K562 (cell line): ENCODE results near the gene TAAR2. TPM values are rescaled to one million over a fixed set of nuclear protein-coding genes. Genes with fewer than 3 reads are reported as not detected.

Source experiments
- ATAC-seq: fragments of 200-7000 bp; cut with Tn5 transposase; 3 replicates; pipeline ENCODE4 v1.9.1; 2020; ENCODE audit warnings: moderate library complexity
- BruUV-seq: library from RNA; stranded (reverse); fragments of 400-500 nt; replicated peaks from 2 replicates; lab custom pipeline; 2021; lab: Mats Ljungman, UMichigan
- CTCF ChIA-PET: fragments of 300-600 bp; formaldehyde crosslinking; extraction: SDS; loops from one replicate; lab custom pipeline; 2021; ENCODE audit warnings: low intra/inter-chr PET ratio; lab: Yijun Ruan, JAX
- POLR2A ChIA-PET: fragments of 300-600, 350-650 bp; sonication (Branson Sonifier 250); formaldehyde crosslinking; extraction: SDS; loops from one replicate; lab custom pipeline; 2021; ENCODE audit warnings: antibody characterized with exemption, inconsistent platforms; lab: Yijun Ruan, JAX
- DNase-seq, 4 experiments: peaks; one replicate each; pipeline versions ENCODE4 v3.0.0 to v3.0.0-alpha.2; 2011 to 2018; ENCODE audit warnings: low spot score in 3 of 4, mixed read lengths in 3 of 4; ENCODE audit errors: extremely low read depth in 1 of 4
- FAIRE-seq: peaks from 2 replicates; lab custom pipeline; 2011; peaks lifted over from hg19 to GRCh38; lab: Jason Lieb, UNC
- H2AFZ ChIP-seq: 2 replicates; pipeline ENCODE4 v1.6.0; 2011; ENCODE audit warnings: low read depth, low read length, control low read depth, inconsistent platforms
- H3K27ac ChIP-seq: fragments of 200-600 bp; 3 replicates; pipeline ENCODE4 v1.8.0; 2011; ENCODE audit warnings: low read depth, mild to moderate bottlenecking, control low read depth, inconsistent platforms, low read length, moderate library complexity, mixed read lengths; ENCODE audit errors: extremely low read depth
- H3K27me3 ChIP-seq, 2 experiments: fragments of 300-600 bp in 1 of 2; 2 replicates in 1 of 2; 3 replicates in 1 of 2; pipeline versions ENCODE4 v1.6.0 to v1.8.0; 2011; ENCODE audit warnings: inconsistent platforms in 2 of 2, low read length in 2 of 2, mild to moderate bottlenecking in 1 of 2, mixed read lengths in 1 of 2, moderate library complexity in 1 of 2; ENCODE audit not compliant: control insufficient read depth in 2 of 2, insufficient read depth in 2 of 2
- H3K36me3 ChIP-seq: fragments of 300-600 bp; 3 replicates; pipeline ENCODE4 v1.8.0; 2011; ENCODE audit warnings: mild to moderate bottlenecking, low read length, inconsistent platforms; ENCODE audit not compliant: control insufficient read depth, insufficient read depth
- H3K4me1 ChIP-seq, 2 experiments: fragments of 200-600 bp in 1 of 2; replicated peaks in 1 of 2; 2 replicates in 1 of 2; 3 replicates in 1 of 2; pipeline versions ENCODE4 v1.5.1 to v1.8.0; 2011; ENCODE audit warnings: inconsistent platforms in 2 of 2, low read length in 2 of 2, mild to moderate bottlenecking in 1 of 2, mixed read lengths in 1 of 2, moderate library complexity in 1 of 2; ENCODE audit not compliant: control insufficient read depth in 2 of 2, insufficient read depth in 2 of 2
- H3K4me2 ChIP-seq: 2 replicates; pipeline ENCODE4 v1.6.1; 2011; ENCODE audit warnings: low read length, control low read depth, inconsistent platforms, mixed read lengths; ENCODE audit not compliant: insufficient read depth
- H3K4me3 ChIP-seq: fragments of 200-600 bp; sonication (generic), shearing (Covaris generic); 2 replicates; pipeline ENCODE4 v1.5.1; 2016; ENCODE audit warnings: control low read depth, inconsistent platforms
- H3K79me2 ChIP-seq: fragments of 200-600 bp; 3 replicates; pipeline ENCODE4 v1.8.0; 2011; ENCODE audit warnings: low read length, inconsistent platforms; ENCODE audit not compliant: control insufficient read depth, insufficient read depth
- H3K9ac ChIP-seq, 2 experiments: 2 replicates each; pipeline versions ENCODE4 v1.6.0 to v1.6.1; 2011; ENCODE audit warnings: low read depth in 2 of 2, low read length in 2 of 2, control low read depth in 1 of 2, inconsistent platforms in 1 of 2, mild to moderate bottlenecking in 1 of 2, mixed read lengths in 1 of 2; ENCODE audit not compliant: insufficient read depth in 1 of 2
- H3K9me1 ChIP-seq: one replicate; pipeline ENCODE4 v1.6.0; 2011; ENCODE audit warnings: inconsistent platforms, mild to moderate bottlenecking, low read length, moderate library complexity; ENCODE audit not compliant: control insufficient read depth, insufficient read depth
- H3K9me3 ChIP-seq: replicated peaks from 2 replicates; pipeline ENCODE4 v1.5.1; 2011; ENCODE audit warnings: low read depth, low read length, inconsistent platforms; ENCODE audit not compliant: control insufficient read depth, insufficient read depth
- H4K20me1 ChIP-seq: replicated peaks from 2 replicates; pipeline ENCODE4 v1.6.1; 2011; ENCODE audit warnings: low read length, inconsistent platforms, mixed read lengths; ENCODE audit not compliant: control insufficient read depth, insufficient read depth
- ETV1 ChIP-seq: fragments of 450-650 bp; conservative IDR thresholded peaks from 2 replicates; pipeline ENCODE4 v1.6.1; 2016; ENCODE audit warnings: missing genetic modification characterization, control low read depth, low read depth, missing compliant biosample characterization
- HEY1 ChIP-seq: fragments of 250-450 bp; sonication (Bioruptor Pico); IDR thresholded peaks from 2 replicates; pipeline ENCODE4 v1.5.0; 2020; ENCODE audit warnings: mild to moderate bottlenecking, moderate library complexity, borderline replicate concordance
- LARP7 ChIP-seq: fragments of 450-650 bp; IDR thresholded peaks from 2 replicates; pipeline ENCODE4 v1.6.1; 2016
- WGBS: fragments of 100-300 bp; shearing (Covaris generic); methylation state at CpG from one replicate; pipeline ENCODE4 v1.1.6; 2016; ENCODE audit warnings: low coverage, mixed read lengths; ENCODE audit not compliant: insufficient coverage; ENCODE audit errors: missing lambda C conversion rate; 5-methylcytosine and 5-hydroxymethylcytosine counted together
- in situ Hi-C: fragments of 300-500 bp; cut with MboI; formaldehyde crosslinking; loops from 4 replicates; pipeline ENCODE4 v1.15.0; 2018; ENCODE audit warnings: inconsistent platforms, mixed read lengths
- intact Hi-C: fragments of 100-400 bp; cut with micrococcal nuclease; formaldehyde crosslinking; loops from 2 replicates; pipeline ENCODE4 v1.14.2; 2022
- polyA plus RNA-seq, 8 experiments: library from polyadenylated mRNA; depleted of rRNA in 4 of 8; stranded (reverse) in 5 of 8; unstranded in 3 of 8; fragments of >200 nt; fragmentation: Nextera tagmentation in 2 of 8; fragmentation: Illumina TruSeq in 1 of 8; extraction: Ambion mirVana in 2 of 8; extraction: Trizol in 1 of 8; gene quantifications; 2 replicates each; pipeline versions ENCODE4 v1.2.1 to v1.2.3, GENCODE V29; 2011 to 2014; ENCODE audit warnings: inconsistent platforms in 1 of 8, missing spikeins in 1 of 8
- total RNA-seq, 7 experiments: library from RNA; depleted of rRNA in 6 of 7; stranded (reverse); fragments of >200 nt in 6 of 7; fragmentation: Illumina TruSeq in 2 of 7; extraction: Trizol in 2 of 7; gene quantifications; 2 replicates each; pipeline versions ENCODE4 v1.2.1 to v1.2.3, GENCODE V29; 2011 to 2021; ENCODE audit warnings: low replicate concordance in 1 of 7
- TF ChIP-seq, protein P1 (sequence below): fragments of 450-650 bp; IDR thresholded peaks from 2 replicates; pipeline ENCODE4 v1.6.1; 2016
- TF ChIP-seq, protein P2 (sequence below): fragments of 250-450 bp; sonication (Bioruptor Pico); IDR thresholded peaks from 2 replicates; pipeline ENCODE4 v1.8.0; 2021; ENCODE audit warnings: borderline replicate concordance, mild to moderate bottlenecking, moderate library complexity; ENCODE audit not compliant: poor library complexity, severe bottlenecking

Gene TAAR2
- total and polyA plus RNA-seq, 9 of the 15 experiments (the other 6 are each of a cell fraction or from before 2014, with no cell fraction given) = not detected

DNA sequence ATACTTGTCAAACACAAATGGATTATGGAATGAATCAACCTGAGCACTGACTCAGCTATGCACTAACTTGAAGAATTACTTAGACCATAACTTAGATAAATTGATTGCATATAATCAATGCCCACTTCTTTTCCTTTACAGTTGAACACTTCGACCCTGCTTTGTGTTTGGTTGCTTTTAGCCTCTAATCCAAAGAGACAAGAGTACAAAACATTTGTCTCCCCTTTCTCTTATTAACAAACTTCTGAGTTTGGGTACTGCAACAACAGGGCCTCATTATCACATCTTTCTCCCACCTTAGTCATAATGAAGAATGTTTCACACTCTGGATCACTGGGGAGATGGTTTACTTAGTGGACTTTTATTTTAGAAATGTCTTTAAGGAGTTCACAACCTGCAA, 56.5 kb downstream of the TAAR2 start:
- in situ Hi-C loops (no loop called here), intact Hi-C loops (no loop called here)
- H3K9me3 ChIP-seq = no peaks in the 10 kb centered on the region
- H3K9me1 ChIP-seq = no peaks in the 10 kb centered on the region
- H3K27ac ChIP-seq = no peak overlapping the region
- no peak for TF ChIP-seq LARP7
- TF ChIP-seq, protein P1, sequence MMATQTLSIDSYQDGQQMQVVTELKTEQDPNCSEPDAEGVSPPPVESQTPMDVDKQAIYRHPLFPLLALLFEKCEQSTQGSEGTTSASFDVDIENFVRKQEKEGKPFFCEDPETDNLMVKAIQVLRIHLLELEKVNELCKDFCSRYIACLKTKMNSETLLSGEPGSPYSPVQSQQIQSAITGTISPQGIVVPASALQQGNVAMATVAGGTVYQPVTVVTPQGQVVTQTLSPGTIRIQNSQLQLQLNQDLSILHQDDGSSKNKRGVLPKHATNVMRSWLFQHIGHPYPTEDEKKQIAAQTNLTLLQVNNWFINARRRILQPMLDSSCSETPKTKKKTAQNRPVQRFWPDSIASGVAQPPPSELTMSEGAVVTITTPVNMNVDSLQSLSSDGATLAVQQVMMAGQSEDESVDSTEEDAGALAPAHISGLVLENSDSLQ = no peak
- no peak for TF ChIP-seq HEY1 (CRISPR knock-in tag)
- TF ChIP-seq, protein P2, sequence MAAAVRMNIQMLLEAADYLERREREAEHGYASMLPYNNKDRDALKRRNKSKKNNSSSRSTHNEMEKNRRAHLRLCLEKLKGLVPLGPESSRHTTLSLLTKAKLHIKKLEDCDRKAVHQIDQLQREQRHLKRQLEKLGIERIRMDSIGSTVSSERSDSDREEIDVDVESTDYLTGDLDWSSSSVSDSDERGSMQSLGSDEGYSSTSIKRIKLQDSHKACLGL (CRISPR knock-in tag) = no peak
- TF ChIP-seq ETV1 (tag) = no peak
- POLR2A ChIA-PET = no interaction called here
- H3K4me2 ChIP-seq = no peak overlapping the region
- ATAC-seq = no peak
- CTCF ChIA-PET = no interaction called here
- no peak overlapping the region for H2AFZ ChIP-seq
- no peak for FAIRE-seq
- H3K27me3 ChIP-seq = peaks cover 0 to 7% of the 10 kb centered on the region in 2 experiments; a peak in 2 of 5 replicates
- 0% methylated on average over 1 of the region's 1 CpG for WGBS
- no peaks in the 10 kb centered on the region for H3K36me3 ChIP-seq
- H3K4me1 ChIP-seq = no peaks in the 10 kb centered on the region
- no peaks in the 10 kb centered on the region for H3K79me2 ChIP-seq
- no peak overlapping the region for H3K4me3 ChIP-seq
- BruUV-seq = no TSS peak
- no peaks in the 10 kb centered on the region for H4K20me1 ChIP-seq
- H3K9ac ChIP-seq = no peak overlapping the region
- no peak for DNase-seq

Other genes starting within 250 kb of the TAAR2 start
Only the 7 nearest of the 11 such genes appear.
- 15.5 and 22.5 TPM in 2 replicates for gene STX7, start 111.2 kb downstream of the TAAR2 start, total RNA-seq (2014; rRNA removed)
- gene STX7, start 111.2 kb downstream of the TAAR2 start, total RNA-seq (2014; rRNA removed; fragmentation: Illumina TruSeq; extraction: Trizol) = 26.7 and 29.4 TPM in 2 replicates
- 24.5 and 30.3 TPM in 2 replicates for gene STX7, start 111.2 kb downstream of the TAAR2 start, total RNA-seq (2015; rRNA removed; fragmentation: Illumina TruSeq; extraction: Trizol)
- 24.8 and 25.3 TPM in 2 replicates for gene STX7, start 111.2 kb downstream of the TAAR2 start, total RNA-seq (2021)
- gene STX7, start 111.2 kb downstream of the TAAR2 start, polyA plus RNA-seq (2011; rRNA removed) = 29.0 and 34.4 TPM in 2 replicates
- 26.9 and 28.4 TPM in 2 replicates for gene STX7, start 111.2 kb downstream of the TAAR2 start, polyA plus RNA-seq (2014; fragmentation: Illumina TruSeq; extraction: Trizol)
- gene STX7, start 111.2 kb downstream of the TAAR2 start, polyA plus RNA-seq (2014; fragmentation: Nextera tagmentation; extraction: Ambion mirVana) = 10 to 100 TPM; 13.0 to 14.6 TPM
- 15.0 and 15.6 TPM in 2 replicates for gene STX7, start 111.2 kb downstream of the TAAR2 start, polyA plus RNA-seq (2014; rRNA removed)
- gene TAAR9, start 86.0 kb downstream of the TAAR2 start, total RNA-seq (2014; rRNA removed) = not detected in 2 replicates
- gene TAAR9, start 86.0 kb downstream of the TAAR2 start, total RNA-seq (2014; rRNA removed; fragmentation: Illumina TruSeq; extraction: Trizol) = not detected in 2 replicates
- gene TAAR9, start 86.0 kb downstream of the TAAR2 start, total RNA-seq (2015; rRNA removed; fragmentation: Illumina TruSeq; extraction: Trizol) = not detected in 2 replicates
- gene TAAR9, start 86.0 kb downstream of the TAAR2 start, total RNA-seq (2021) = not detected in 2 replicates
- not detected in 2 replicates for gene TAAR9, start 86.0 kb downstream of the TAAR2 start, polyA plus RNA-seq (2011; rRNA removed)
- gene TAAR9, start 86.0 kb downstream of the TAAR2 start, polyA plus RNA-seq (2014; fragmentation: Illumina TruSeq; extraction: Trizol) = not detected in 2 replicates
- gene TAAR9, start 86.0 kb downstream of the TAAR2 start, polyA plus RNA-seq (2014; fragmentation: Nextera tagmentation; extraction: Ambion mirVana) = not detected
- not detected in 2 replicates for gene TAAR9, start 86.0 kb downstream of the TAAR2 start, polyA plus RNA-seq (2014; rRNA removed)
- not detected in 2 replicates for gene TAAR8, start 71.6 kb downstream of the TAAR2 start, total RNA-seq (2014; rRNA removed)
- not detected in 2 replicates for gene TAAR8, start 71.6 kb downstream of the TAAR2 start, total RNA-seq (2014; rRNA removed; fragmentation: Illumina TruSeq; extraction: Trizol)
- not detected in 2 replicates for gene TAAR8, start 71.6 kb downstream of the TAAR2 start, total RNA-seq (2015; rRNA removed; fragmentation: Illumina TruSeq; extraction: Trizol)
- not detected in 2 replicates for gene TAAR8, start 71.6 kb downstream of the TAAR2 start, total RNA-seq (2021)
- not detected in 2 replicates for gene TAAR8, start 71.6 kb downstream of the TAAR2 start, polyA plus RNA-seq (2011; rRNA removed)
- gene TAAR8, start 71.6 kb downstream of the TAAR2 start, polyA plus RNA-seq (2014; fragmentation: Illumina TruSeq; extraction: Trizol) = not detected in 2 replicates
- gene TAAR8, start 71.6 kb downstream of the TAAR2 start, polyA plus RNA-seq (2014; fragmentation: Nextera tagmentation; extraction: Ambion mirVana) = not detected
- not detected in 2 replicates for gene TAAR8, start 71.6 kb downstream of the TAAR2 start, polyA plus RNA-seq (2014; rRNA removed)
- gene TAAR6, start 54.0 kb downstream of the TAAR2 start, total RNA-seq (2014; rRNA removed) = not detected in 2 replicates
- not detected in 2 replicates for gene TAAR6, start 54.0 kb downstream of the TAAR2 start, total RNA-seq (2014; rRNA removed; fragmentation: Illumina TruSeq; extraction: Trizol)
- gene TAAR6, start 54.0 kb downstream of the TAAR2 start, total RNA-seq (2015; rRNA removed; fragmentation: Illumina TruSeq; extraction: Trizol) = not detected in 2 replicates
- not detected in 2 replicates for gene TAAR6, start 54.0 kb downstream of the TAAR2 start, total RNA-seq (2021)
- not detected in 2 replicates for gene TAAR6, start 54.0 kb downstream of the TAAR2 start, polyA plus RNA-seq (2011; rRNA removed)
- gene TAAR6, start 54.0 kb downstream of the TAAR2 start, polyA plus RNA-seq (2014; fragmentation: Illumina TruSeq; extraction: Trizol) = not detected in 2 replicates
- not detected for gene TAAR6, start 54.0 kb downstream of the TAAR2 start, polyA plus RNA-seq (2014; fragmentation: Nextera tagmentation; extraction: Ambion mirVana)
- gene TAAR6, start 54.0 kb downstream of the TAAR2 start, polyA plus RNA-seq (2014; rRNA removed) = not detected in 2 replicates
- gene TAAR5, start 34.5 kb downstream of the TAAR2 start, total RNA-seq (2014; rRNA removed) = not detected in 2 replicates
- not detected in 2 replicates for gene TAAR5, start 34.5 kb downstream of the TAAR2 start, total RNA-seq (2014; rRNA removed; fragmentation: Illumina TruSeq; extraction: Trizol)
- gene TAAR5, start 34.5 kb downstream of the TAAR2 start, total RNA-seq (2015; rRNA removed; fragmentation: Illumina TruSeq; extraction: Trizol) = not detected in 2 replicates
- not detected in 2 replicates for gene TAAR5, start 34.5 kb downstream of the TAAR2 start, total RNA-seq (2021)
- not detected in 2 replicates for gene TAAR5, start 34.5 kb downstream of the TAAR2 start, polyA plus RNA-seq (2011; rRNA removed)
- gene TAAR5, start 34.5 kb downstream of the TAAR2 start, polyA plus RNA-seq (2014; fragmentation: Illumina TruSeq; extraction: Trizol) = not detected in 2 replicates
- gene TAAR5, start 34.5 kb downstream of the TAAR2 start, polyA plus RNA-seq (2014; fragmentation: Nextera tagmentation; extraction: Ambion mirVana) = not detected
- not detected in 2 replicates for gene TAAR5, start 34.5 kb downstream of the TAAR2 start, polyA plus RNA-seq (2014; rRNA removed)
- gene TAAR1, start 34.9 kb upstream of the TAAR2 start, total RNA-seq (2014; rRNA removed) = not detected in 2 replicates
- not detected in 2 replicates for gene TAAR1, start 34.9 kb upstream of the TAAR2 start, total RNA-seq (2014; rRNA removed; fragmentation: Illumina TruSeq; extraction: Trizol)
- not detected in 2 replicates for gene TAAR1, start 34.9 kb upstream of the TAAR2 start, total RNA-seq (2015; rRNA removed; fragmentation: Illumina TruSeq; extraction: Trizol)
- gene TAAR1, start 34.9 kb upstream of the TAAR2 start, total RNA-seq (2021) = not detected in 2 replicates
- not detected in 2 replicates for gene TAAR1, start 34.9 kb upstream of the TAAR2 start, polyA plus RNA-seq (2011; rRNA removed)
- gene TAAR1, start 34.9 kb upstream of the TAAR2 start, polyA plus RNA-seq (2014; fragmentation: Illumina TruSeq; extraction: Trizol) = not detected in 2 replicates
- gene TAAR1, start 34.9 kb upstream of the TAAR2 start, polyA plus RNA-seq (2014; fragmentation: Nextera tagmentation; extraction: Ambion mirVana) = not detected
- gene TAAR1, start 34.9 kb upstream of the TAAR2 start, polyA plus RNA-seq (2014; rRNA removed) = not detected in 2 replicates
- gene VNN1, start 89.8 kb upstream of the TAAR2 start, total RNA-seq (2014; rRNA removed) = not detected in 2 replicates
- not detected in 2 replicates for gene VNN1, start 89.8 kb upstream of the TAAR2 start, total RNA-seq (2014; rRNA removed; fragmentation: Illumina TruSeq; extraction: Trizol)
- not detected in 2 replicates for gene VNN1, start 89.8 kb upstream of the TAAR2 start, total RNA-seq (2015; rRNA removed; fragmentation: Illumina TruSeq; extraction: Trizol)
- not detected in 2 replicates for gene VNN1, start 89.8 kb upstream of the TAAR2 start, total RNA-seq (2021)
- gene VNN1, start 89.8 kb upstream of the TAAR2 start, polyA plus RNA-seq (2011; rRNA removed) = 0.04 TPM in 1 of 2 replicates, not detected in the other
- gene VNN1, start 89.8 kb upstream of the TAAR2 start, polyA plus RNA-seq (2014; fragmentation: Illumina TruSeq; extraction: Trizol) = not detected in 2 replicates
- gene VNN1, start 89.8 kb upstream of the TAAR2 start, polyA plus RNA-seq (2014; fragmentation: Nextera tagmentation; extraction: Ambion mirVana) = not detected
- not detected in 2 replicates for gene VNN1, start 89.8 kb upstream of the TAAR2 start, polyA plus RNA-seq (2014; rRNA removed)